HG02970 (cell line): ENCODE results near the gene ADAMTS12.

Source experiments
- ATAC-seq: cut with Tn5 transposase; IDR thresholded peaks from one replicate; pipeline ENCODE4 v1.9.1; 2021; ENCODE audit warnings: mild to moderate bottlenecking, moderate library complexity, moderate number of reproducible peaks; ENCODE audit not compliant: unreplicated experiment, low FRiP score

ADAMTS12 gene

DNA sequence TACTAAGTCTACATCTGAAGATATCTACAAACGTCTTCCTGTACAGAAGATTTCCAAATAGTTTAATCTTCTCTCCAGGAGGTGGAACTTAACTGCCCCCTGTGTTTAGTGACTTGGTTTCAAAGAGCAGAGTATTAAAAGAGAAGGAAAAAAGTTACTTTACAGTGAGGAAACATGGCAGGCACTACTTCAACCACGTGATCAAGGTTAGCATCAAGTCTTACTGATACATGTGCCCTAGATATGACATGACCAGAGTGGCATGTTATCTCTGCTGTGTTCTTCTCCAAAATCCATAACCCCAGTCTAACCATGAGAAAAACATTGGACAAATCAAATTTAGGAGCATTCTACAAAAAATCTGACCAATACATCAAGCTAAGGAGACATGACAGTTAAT, 125.8 kb downstream of the ADAMTS12 start:
- no peak for ATAC-seq

DNA sequence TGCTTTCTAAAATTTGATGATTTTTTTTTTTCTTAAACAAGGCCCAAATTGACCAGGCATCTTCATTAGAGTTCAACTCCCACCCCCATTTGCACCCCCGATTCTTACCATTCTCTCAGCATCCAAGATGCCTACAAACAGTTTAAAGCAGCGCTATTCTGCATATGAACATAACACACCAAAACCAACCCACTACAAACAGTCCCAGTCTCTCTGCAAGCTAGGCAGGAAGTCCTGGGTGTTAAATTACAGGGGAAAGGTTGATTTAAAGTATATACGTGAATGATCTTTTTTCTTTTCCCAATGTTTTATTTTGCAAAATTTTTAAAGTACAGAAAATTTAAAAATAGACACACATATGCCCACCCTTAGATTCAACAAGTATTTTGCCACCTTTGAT, 127.0 kb downstream of the ADAMTS12 start:
- ATAC-seq = no peak

DNA sequence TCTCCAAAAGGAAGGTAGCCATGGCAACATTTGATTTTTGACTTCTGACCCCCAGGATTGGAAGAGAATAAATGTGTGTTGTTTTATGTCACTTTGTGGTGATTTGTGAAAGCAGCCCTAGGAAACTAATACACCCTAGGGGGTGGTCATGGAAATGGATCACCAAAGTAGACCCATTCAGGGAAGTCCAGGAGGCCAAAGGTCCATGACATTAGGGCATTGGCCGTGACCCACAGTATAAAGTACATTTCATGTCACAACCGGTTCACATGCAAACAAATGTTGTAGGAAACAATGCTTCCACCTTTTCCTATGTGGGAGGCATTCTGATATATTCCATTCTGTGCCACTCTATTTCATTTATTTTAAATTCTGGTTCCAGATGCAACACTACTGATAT, 128.4 kb downstream of the ADAMTS12 start:
- ATAC-seq = no peak

DNA sequence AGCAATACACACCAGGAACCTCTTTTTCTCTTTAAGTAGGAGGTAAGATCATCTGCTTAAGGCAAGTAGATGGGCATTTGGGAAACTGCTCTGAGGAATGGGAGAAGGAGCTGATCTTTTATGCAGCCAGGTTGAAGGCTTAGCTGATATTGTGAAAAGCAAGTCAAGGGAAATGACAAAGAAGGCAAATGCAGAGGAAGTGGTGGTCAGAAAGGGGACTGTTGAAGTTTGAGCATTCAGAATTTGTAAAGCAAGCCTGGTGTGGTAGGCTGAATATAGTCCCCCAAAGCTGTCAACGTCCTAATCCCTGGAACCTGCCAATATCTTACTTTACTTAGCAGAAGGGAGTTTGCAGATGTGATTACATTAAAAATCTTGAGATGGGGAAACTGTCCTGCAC, 128.9 kb downstream of the ADAMTS12 start:
- ATAC-seq = no peak

DNA sequence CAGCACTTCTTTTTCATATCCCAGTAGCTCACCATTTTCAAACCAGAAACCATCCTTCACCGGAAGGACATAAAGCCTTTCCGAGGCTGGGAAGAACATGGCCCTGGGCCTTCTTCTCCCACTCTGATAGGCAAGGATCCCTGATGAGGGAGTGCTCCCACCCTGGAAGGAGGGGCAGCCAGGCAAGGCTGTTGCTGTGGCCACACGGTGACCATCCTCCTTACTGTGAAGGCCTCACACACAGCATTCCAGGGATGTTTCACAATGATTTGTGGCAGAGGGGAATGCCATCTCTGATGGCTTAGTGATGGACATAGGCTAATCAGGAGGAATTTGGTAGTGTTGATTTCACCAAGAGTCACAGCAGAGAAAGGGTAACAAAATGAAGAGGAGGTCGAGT, 130.7 kb downstream of the ADAMTS12 start:
- no peak for ATAC-seq

DNA sequence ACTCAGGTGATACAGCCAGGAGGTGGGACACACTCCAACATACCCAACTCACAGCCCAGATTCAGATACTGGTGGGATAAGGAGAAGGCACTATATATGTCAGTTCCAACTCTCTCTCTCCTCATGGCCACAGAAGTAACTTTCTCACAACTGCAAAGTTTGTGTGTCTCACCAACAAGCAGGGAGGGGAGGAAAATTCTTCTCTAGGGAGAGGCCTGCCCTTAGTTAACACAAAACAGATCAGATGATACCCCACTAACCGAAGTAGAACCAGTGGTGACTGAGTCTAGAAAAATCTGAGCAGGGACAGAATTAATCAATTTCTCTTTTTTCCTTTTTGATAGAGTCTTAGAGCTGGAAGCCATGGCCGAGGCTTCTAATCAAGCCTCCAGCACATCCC, 133.1 kb downstream of the ADAMTS12 start:
- no peak for ATAC-seq

DNA sequence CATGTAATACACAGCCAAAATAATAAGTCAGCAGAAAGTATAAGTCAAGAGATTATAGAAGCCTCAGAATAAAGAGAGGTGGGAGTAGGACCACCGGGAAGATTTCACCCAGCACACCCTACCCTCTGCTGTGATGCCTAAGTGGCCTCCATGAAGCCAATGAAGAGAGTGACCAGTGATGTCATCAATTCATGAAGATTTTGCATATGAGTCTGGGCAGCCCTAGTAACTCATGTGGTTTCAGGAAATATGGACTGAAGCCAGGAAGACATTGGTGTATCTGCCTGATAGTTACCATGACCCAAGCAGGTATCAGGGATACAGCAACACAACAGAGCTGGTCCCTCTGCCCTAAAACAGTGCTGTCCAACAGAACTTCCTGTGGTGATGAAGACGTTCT, 135.3 kb downstream of the ADAMTS12 start:
- no peak for ATAC-seq

DNA sequence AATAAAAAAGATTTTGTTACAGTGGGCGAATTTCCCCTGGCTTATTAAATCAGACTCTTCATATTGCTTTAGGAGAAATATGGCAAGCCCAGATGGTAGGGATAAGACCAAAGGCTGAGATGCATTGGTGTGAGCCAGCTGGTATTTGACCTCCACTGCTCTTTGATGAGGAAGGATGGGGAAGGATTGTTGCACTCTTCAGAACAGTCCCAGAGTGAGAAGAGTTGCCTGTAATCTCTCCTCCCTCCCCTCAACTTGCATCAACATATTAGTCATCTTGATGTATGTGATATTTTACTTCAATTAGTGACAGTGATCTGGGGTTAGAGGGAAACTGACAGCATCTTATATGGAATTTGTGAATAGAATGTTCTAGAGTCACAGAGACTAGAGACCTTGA, 136.6 kb downstream of the ADAMTS12 start:
- no peak for ATAC-seq

DNA sequence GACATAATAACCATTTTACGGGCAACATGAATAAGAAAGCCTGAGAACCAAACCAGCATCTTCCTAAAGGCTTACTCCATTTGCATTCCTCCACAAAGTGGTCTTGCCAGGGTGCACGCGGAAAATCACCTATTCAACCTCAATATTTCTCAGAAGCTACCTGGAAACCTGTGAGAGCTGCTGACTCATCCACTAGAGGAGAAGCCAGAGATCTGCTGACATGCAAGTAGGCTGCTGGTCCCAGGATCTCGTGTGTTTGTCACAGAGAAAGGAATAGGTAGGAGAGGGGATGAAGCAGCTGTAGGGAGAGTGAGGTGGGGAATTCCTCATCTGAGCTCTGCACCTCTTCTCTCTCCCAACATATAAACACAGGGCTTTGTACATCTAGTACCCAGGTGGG, 138.1 kb downstream of the ADAMTS12 start:
- ATAC-seq = no peak

DNA sequence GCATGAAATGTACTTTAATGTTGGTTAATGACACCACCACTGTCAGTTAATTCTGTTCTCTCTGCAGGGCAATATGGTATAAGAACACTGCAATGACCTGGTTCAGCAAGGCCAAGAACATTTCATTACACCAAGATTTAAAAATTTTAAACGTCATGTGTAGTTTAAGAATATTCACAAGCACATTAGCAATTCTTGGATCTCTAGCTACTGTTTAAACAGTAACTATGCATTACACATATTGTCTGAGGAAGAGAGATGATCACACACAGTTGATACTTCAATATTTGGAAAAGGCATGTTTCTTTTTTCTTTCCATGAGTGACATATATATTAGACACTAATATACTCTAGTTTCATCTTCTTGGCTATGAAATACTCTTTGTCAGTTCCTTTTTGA, 143.0 kb downstream of the ADAMTS12 start:
- no peak for ATAC-seq

DNA sequence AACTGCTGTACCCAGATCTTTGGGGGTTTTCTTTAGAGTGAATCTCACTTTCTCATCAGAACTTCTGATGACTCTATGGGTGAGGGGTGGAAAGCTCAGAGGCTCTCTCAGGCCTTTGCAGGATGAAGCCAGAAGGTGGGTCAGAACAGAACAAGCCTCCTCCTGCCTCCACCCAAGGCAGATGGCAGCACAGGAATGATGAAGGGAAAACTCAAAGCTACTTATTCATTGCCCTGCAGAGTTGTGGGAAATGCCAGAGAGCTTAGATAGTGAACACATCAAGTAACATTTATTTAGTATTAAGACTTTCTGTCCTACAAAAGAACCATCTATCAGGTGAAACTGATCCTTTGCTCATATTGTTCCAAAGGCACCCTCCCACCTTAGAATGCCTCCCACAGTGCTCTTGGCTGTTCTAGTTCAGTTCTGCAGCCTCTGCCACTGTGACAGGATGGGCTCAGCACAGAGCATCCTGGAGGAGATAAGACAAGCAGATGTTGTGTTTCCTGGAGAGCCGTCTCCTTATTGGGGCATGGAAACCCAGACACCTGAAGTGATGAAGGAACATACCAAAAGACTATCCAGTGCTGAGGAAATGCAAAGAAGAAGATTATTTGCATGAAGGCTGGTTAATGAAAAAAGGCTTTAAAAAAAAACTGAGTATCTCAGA, 146.6 kb downstream of the ADAMTS12 start:
- ATAC-seq = no peak

DNA sequence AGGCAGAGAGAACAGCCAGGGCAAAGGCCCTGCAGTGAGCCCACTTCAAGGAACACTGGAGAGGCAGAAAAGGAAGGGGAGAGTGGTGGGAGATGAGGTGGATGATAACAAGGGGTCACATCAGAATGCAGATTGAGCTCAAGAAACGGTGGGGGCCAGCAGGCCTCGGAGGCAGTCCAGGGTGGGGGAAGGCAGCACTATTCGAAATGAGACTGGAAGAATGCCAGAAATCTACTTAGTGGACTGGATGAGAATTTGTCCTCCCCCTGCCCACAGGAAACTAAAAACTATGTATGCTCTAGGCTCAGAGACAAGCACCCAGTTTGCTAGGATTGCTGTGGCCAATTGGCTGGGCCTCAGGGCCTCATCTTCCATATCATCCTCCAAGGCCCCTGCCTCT, 148.7 kb downstream of the ADAMTS12 start:
- ATAC-seq = no peak

DNA sequence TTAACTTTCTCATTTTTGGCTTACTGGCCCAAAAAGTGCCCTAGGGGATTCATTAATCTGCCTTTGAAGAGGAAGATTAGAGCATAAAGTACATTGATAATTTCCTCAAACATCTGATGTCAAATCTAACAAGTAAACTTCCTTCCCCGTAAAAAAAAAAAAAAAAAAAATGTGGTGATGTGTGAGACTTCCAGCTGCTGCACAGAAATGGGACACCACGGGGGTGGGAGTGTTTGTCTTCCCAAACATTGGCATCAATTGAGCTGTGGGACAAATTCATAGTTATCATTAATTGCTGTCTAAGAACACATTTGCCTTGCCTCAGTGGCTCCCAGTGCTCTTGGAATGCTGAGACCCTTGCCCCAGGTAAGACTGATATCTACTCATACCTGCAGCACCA, 149.6 kb downstream of the ADAMTS12 start:
- ATAC-seq = no peak

DNA sequence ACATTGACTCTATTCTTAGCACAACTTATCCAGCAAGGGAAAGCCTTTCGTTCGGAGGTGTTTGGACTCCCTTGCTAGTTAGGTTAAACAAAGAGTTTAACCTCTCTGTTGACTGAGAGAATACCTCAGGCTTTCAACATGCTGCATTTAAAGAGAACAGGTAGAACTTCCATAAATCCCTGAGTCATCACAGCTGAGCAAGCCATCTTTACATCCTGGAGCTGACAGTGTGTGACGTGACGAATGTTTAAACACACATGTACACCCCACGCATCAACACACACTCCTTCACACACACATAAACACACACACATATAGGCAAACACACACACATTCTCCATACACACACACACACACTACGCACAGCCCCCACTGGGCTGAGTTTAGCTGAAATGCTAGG, 152.8 kb downstream of the ADAMTS12 start:
- no peak for ATAC-seq

DNA sequence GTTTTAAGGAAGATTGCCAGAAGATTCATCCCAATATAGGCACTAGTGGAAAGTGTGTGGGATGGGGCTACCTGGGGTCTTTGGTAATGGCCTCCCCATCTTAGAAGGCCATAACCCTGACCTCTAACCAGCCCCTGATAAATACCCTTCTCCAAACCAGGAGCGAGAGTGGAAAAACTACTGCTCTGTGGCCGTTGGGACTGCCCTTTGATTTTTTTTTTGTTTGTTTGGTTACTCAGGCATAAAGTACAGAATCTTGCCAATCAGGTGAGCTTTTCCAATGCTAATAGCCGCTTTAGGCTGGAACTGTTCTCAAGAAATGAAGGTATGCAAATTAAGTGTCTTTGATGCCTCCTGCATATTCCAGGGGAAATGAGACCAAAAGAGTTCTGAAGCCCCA, 153.7 kb downstream of the ADAMTS12 start:
- ATAC-seq = no peak

DNA sequence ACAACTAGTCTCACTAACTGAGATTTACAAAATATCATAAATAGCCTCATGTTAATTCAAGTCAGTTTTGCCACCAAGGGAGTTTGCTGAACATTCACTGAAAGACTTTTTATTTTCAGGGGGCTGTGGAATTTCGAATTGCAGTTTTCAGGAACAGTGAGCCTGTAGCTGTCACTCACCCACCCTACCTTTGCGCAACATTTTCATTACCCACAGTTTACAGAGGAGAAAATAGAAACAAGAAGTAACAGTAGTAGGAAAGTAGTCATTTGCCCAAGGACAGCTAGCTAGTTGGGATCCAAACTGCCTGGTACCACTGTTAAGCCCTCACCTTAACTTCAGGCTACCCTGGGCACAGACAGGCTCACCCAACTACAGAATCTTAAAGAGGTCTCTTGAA, 154.1 kb downstream of the ADAMTS12 start:
- ATAC-seq = no peak

DNA sequence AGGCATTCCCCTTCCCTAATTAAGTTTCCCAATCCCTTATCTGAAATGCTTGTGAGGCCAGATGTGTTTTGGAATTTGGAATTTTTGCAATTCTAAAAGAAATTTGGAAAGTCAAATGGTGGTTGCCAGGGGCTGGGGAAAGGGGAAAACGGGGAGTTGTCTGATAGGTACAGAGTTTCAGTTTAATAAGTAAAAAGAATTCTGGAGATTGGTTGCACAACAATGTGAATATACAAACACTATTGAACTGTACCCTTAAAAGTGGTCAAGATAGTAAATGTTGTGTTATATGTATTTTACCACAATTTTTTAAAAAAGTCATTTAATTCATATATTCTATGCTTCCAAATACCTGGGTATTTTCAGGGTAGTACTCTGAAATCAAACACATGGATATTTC, 154.5 kb downstream of the ADAMTS12 start:
- ATAC-seq = no peak

DNA sequence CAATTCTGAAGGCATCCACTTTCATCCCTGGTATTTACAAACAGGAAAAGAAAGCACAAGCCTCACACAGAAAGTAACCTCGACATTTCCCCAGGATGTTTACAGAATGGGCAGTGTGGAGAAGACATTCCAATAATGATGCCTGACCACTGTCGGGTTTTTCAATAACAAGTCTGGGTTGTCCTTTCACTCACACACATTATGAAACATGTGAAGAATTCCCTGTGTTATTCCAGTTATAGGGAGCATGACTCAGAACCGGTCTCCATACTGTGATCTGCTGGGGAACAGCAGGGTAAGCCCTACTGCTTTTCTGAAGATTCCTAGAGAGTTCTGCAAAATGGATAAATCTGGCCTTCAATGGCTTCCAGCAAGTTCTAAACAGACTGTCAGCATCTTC, 155.3 kb downstream of the ADAMTS12 start:
- no peak for ATAC-seq

DNA sequence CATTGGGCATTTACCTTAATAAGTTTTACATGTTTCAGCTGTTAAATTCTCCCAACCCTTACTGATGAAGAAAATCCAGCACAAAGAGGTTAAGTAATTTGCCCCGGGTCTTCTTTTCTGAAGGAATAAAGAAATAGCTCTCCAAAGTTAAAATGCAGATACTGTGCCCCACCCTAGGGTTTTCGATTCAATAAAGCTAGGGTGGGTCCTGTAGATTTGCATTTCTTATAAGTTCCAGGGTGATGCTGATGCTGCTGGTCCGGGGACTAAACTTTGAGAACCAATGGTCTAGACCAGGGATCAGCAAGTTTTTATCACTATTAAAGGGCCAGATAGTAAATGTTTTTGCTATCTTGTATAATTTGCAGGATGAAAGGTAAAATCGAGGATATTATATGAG, 156.7 kb downstream of the ADAMTS12 start:
- ATAC-seq = no peak

DNA sequence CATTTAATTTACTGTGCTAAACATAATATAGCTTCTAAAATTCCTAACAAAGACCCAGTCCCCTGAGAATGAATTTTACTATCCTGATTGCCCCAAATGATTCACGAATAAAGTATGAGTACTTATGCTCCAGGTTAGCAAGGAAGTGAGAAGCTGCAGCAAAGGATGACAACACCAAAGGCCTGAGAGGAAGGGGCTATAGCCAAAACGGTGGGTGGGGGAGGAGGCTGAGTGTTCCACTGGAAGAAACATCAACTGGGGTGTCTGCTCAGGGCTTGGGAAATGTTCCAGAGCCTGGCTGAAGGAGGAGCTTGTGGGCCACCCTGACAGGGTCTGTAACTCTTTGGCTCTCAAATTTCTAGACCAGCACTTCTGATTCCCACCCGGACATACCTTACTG, 157.3 kb downstream of the ADAMTS12 start:
- ATAC-seq = no peak

DNA sequence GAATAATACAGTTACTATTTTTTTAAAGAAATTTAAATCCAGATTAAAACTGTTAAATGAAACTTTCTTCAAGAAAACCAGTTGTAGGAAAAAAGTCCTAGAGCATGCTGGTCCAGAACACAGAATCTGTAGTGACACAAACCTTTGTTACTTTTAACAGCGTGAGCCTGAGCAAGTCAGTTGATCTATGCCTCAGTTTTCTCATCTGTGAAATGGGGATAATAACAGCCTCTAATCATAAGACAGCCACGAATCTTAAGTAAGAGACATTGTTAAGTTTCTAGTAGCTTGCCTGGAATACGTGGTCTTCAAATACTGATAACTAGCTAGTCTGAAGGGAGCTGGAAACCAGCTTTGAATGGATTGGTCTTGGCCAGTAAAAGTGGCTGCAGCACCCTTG, 158.6 kb downstream of the ADAMTS12 start:
- no peak for ATAC-seq

DNA sequence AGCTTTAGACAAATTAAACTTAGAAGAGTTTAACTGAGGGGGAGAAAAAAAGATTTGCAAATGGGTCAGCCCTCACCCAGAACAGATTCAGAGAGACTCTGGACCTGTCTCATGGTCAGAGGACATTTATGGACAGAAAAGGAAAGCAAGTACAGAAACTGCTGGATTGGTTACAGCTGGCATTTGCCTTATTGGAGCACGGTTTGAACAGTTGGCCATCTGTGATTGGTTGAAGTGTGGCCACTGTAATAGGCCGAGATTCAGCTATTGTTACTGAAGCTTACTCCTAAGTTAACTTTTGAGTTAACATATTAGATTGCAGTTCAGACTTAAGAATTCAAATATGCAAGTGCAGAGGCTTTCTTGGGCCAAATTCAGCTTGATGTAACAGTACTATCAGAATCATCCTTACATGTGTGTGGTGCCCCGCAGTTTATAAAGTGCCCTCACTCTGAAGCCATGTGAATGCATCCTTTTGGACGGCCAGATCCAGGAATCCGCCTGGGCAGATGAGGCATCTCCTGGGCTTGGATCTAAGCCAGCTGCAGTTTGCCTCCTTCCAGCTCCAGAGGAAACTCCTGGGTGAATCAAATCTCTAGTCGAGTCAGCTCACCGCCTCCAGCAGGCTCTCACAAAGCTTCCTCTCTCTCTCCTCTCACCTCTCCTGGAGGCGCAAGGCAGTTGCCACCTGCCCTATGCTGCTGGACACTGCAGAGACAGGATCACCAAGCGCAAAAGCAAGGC, 165.2 kb downstream of the ADAMTS12 start:
- ATAC-seq = no peak
